SK-N-SH (cell line): Measurements from ENCODE around the gene CDKAL1.

Experiments
- CHD2 ChIP-seq: fragments of 150-350 bp; IDR thresholded peaks from 2 replicates; pipeline ENCODE4 v1.6.1; 2018; ENCODE audit warnings: low read length; ENCODE audit not compliant: partially characterized antibody
- CTCF ChIP-seq: fragments of 200-600 bp; sonication (generic); IDR thresholded peaks from 2 replicates; pipeline ENCODE4 v1.6.1; 2017; ENCODE audit warnings: antibody characterized with exemption, mild to moderate bottlenecking, moderate library complexity
- EP300 ChIP-seq, 2 experiments: IDR thresholded peaks; 2 replicates each; pipeline versions ENCODE4 v1.4.0 to v1.6.1; 2012; ENCODE audit warnings: borderline replicate concordance in 1 of 2, low read depth in 1 of 2, low read length in 1 of 2
- MAX ChIP-seq: IDR thresholded peaks from 2 replicates; pipeline ENCODE4 v1.4.0; 2012; ENCODE audit warnings: low read depth
- RCOR1 ChIP-seq: fragments of 150-350 bp; IDR thresholded peaks from 2 replicates; pipeline ENCODE4 v1.6.1; 2017; ENCODE audit warnings: antibody characterized with exemption, low read length
- TAF1 ChIP-seq: IDR thresholded peaks from 2 replicates; pipeline ENCODE4 v1.6.1; 2012; ENCODE audit warnings: low read depth, mild to moderate bottlenecking, low read length, moderate library complexity, borderline replicate concordance
- YY1 ChIP-seq: IDR thresholded peaks from 2 replicates; pipeline ENCODE4 v1.4.0; 2012; ENCODE audit warnings: low read depth, mild to moderate bottlenecking

DNA sequence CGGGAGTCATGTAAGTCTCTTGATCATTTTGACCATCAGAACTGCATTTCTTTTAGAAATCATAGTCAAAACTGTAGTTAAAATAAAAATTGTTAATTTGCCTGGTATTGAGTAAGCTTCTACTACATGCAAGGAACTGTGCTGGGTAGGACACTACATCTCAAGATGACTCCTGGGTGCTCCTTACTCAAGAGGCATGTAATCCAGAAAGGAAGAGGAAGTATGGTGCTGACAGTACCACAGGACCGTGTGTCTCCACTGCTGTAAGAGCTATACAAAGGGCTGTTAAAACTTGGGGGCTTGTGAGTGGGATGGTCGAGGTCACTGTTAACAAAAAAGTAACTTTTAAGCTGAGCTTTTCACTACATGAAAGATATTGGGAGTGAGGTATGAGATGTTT lies 551.0 kb downstream of the CDKAL1 start:
- no peak for TF ChIP-seq CHD2
- no peak for TF ChIP-seq MAX
- no peak for TF ChIP-seq YY1
- no peak for TF ChIP-seq CTCF
- TF ChIP-seq EP300 (IDR thresholded peaks at IDR 0.05; ENCODE audit: borderline replicate concordance in 1 of 2, low read depth in 1 of 2, low read length in 1 of 2), result no peak
- no peak for TF ChIP-seq RCOR1
- TF ChIP-seq TAF1, result no peak
